NCI-H2081 (cell line): Measurements from ENCODE around the gene HOXA4.

Experiments used
- DNase-seq, 2 experiments: peaks; one replicate each; lab custom pipeline; 2025; lab: John Stamatoyannopoulos, UW

Gene HOXA4

DNA sequence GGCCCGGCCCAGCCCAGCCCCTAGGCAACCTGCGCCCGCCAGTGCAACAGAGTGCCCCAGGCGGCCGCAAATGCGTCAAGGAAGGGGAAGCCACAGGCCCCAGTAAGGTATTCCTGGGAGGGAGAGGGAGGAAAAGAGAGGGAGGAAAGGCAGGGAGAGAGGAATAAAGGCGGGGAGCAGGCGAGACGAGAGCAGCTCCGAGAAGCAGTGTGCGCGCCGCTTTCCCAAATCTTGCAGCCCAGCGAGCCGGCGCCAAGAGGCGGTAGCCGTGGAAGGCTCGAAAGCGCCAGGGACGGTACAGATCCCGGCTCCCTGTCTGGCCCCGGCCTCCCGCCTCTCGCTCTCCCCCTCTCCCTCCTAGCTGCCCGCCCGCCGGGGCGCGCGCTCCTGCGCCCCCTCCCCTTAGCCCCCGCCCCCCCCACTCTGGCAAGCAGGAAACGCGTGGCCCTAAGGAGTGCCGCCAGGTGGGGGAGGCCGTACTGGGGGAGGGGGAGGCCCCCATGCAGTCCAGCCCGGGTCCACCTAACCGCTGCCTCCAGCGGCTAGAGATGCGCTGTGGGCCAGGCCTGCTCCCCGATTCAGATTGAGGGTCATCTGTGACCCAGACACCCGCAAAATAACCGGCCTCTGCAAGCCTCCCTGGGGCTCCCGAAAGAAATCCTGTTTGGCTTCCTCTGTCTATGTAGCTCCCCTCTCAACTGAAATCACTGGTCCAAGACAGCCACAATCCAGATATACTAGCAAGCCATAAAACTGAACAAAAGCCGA, 39.3 kb upstream of the HOXA4 start:
- DNase-seq, result peak; percentile 84 to 85

DNA sequence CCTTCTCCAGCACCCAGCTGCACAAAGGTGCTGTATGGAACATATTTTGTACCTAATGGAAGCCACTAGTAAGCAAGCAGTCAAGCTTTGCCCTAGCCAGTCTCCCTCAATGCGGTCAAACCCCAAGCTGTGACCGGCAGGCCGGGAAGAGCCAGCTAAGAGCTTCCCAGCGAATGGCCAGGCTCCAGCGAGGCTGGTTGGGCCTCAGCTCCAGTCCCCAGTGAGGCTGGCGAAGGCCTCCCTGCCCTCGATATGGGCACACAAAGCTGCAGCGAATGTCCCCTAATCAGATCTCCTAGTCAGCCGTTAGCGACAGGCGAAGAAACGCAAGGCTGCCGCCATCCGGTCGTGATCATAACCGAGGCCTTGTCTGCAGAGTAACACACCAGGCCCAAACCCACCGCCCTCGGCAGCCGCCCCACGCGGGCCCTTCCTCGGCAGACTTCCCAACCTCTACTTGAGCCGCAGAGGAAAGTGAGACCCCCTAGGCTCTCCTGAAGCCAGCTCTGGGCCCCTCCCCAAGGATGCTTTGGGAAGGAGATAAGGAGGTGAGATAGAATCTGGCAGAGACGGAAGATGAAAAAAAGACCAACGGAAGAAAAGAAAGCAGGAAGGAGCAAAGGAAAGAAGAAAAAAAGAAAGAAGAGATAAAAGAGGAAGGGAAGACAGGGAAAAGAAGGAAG, 37.8 kb upstream of the HOXA4 start:
- DNase-seq, result peak; percentile 55 to 82

DNA sequence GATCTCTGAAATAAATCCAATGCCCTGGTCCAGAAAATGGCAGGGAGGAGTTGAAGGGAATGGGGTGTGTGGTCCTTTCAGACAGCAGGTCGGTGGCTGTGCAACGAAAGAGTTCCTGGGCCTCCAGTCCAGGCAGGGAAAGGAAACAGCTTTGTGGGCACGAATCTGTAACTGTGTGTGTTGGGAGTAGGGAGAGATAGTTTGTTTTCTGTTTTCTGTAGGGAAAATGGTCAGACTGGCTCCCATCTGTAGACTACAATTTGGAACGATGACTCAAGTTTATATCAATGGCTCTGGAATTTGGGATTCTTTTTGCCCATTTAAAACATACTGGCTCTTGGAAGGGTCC, 37.3 kb upstream of the HOXA4 start:
- DNase-seq, result peak in 1 of 2 experiments; percentile 35

- peak; percentile 18 to 57 for DNase-seq
These were observed 36.3 kb upstream of the HOXA4 start for GRCh38 chr7:27166531-27167505.

DNA sequence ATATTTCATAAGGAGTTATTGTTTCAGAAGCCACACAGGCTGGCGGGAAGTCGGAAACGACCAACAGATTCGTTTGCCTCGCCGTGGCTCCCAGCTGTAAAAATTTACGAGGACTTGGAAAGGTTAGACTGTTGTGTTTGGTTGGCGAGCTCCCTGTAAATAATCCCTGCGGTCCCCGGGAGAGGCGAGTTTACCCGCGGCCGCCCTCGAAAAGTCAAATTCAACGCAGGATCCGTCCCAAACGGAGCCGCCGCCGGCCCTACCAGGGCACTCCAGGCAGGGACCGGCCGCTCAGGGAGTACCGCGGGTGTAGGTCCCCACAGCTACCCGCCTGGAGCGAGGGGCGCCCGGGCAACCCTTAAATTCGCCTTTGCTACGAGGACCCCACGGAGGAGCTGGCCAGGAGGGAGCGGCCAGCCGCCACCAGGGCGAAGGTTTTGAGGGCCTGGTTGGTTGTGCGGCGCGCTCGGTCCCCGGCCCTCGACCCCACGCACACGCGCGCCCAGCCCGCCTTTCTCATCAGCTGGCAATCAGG, 35.5 kb upstream of the HOXA4 start:
- DNase-seq, result no peak

GRCh38 chr7:27165089-27165995, 34.8 kb upstream of the HOXA4 start, which contains the start of gene HOXA9:
HOXA9 (minus strand) TSS chr7:27165537; CDS start chr7:27165457, 80 bp downstream.
- no peak for DNase-seq

DNA sequence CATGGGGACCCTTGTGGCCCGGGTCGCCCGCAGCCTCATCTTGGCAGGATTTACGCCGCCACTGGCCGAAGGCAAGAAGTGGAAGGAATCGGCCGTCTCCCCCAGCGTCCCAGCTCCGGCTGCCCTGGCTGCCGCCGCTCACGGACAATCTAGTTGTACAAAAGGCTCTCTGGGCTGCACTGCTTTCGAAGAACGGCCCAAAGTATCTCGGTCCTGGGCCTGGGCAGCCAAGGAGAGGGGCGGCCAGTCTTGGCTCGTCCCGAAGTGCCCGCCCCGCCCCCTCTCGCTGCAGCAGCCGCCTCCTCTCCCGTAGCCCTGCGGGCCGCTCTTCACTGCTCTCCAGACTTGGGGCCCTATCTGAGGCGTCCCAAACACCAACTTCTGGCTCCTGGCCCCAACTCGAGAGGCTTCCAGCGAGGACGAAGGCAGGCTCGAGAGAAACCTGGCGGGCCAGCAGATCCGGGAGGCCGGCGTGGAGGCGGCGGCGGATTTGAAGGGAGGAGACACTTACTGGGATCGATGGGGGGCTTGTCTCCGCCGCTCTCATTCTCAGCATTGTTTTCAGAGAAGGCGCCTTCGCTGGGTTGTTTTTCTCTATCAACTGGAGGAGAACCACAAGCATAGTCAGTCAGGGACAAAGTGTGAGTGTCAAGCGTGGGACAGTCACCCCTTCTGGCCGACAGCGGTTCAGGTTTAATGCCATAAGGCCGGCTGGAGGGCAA, 34.0 kb upstream of the HOXA4 start:
- DNase-seq, result no peak

DNA sequence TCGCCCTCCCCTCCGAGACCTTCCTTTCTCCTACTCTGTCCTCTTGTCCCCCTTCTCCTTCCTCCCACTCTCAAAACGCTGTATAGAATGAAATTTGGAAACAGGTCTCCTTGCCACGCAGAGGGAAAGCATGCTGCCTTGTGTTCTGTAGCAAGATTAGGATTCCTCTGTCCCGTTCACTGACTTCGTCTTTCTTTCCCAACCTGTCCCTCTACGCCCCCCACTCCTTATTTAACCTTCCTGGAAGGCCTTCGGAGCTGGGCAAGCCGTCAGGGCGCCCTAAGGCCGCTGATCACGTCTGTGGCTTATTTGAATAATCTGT, 33.4 kb upstream of the HOXA4 start:
- no peak for DNase-seq

DNA sequence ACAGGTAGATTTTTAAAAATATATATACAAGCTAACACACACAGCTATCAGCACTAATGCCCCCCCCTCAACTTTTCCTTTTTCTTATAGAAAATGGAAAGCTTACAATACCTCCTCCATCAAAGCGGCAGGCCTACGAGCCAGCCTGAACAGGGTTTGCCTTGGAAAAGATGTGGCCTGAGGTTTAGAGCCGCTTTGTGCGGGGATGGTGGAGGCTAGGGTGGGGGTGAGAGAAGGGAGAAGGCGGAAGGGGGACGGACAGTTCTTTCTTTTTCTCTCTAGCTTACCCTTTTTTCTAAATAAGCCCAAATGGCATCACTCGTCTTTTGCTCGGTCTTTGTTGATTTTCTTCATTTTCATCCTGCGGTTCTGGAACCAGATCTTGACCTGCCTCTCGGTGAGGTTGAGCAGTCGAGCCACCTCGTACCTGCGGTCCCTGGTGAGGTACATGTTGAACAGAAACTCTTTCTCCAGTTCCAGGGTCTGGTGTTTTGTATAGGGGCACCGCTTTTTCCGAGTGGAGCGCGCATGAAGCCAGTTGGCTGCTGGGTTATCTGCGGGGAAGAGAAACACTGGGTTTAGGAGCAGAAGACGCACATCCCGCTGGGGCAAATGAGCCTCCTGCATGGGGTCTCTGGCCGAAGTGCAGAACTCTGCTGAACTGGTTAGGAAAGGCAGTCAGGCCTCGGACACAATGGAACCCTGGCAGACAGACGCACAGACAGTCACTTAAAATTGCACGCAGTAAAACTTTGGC, 32.9 kb upstream of the HOXA4 start:
- DNase-seq, result no peak

DNA sequence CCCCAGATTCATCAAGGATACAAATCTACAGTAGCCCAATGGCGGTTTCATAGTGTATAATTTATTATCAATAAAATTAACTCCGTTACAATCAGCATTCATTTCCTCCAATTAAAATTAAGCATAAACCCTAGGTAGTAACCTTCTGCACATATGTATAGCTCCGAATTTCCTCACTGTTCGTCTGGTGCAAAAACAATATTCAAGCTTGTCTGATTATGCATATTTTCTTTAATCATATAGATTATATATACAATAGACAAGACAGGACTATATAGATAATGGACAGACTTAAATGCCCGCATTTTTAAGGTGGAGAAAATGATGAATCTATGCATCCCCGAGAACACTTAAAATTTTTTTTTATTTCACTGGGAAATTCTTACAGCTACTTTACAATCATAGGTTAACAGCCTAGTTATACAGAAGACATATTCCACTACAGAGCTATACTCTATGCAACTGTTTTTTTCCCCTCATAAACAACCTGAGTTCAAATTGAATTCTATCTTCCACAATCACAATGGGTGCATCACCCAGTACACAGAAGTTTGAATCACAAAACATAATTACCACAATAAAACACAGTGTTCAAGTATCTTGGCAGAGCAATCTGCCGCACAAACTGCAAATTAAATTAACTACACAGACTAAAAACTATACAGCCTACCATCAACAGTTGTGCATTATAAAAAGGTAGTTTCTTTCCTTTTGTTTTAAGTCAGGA, 32.2 kb upstream of the HOXA4 start:
- no peak for DNase-seq

DNA sequence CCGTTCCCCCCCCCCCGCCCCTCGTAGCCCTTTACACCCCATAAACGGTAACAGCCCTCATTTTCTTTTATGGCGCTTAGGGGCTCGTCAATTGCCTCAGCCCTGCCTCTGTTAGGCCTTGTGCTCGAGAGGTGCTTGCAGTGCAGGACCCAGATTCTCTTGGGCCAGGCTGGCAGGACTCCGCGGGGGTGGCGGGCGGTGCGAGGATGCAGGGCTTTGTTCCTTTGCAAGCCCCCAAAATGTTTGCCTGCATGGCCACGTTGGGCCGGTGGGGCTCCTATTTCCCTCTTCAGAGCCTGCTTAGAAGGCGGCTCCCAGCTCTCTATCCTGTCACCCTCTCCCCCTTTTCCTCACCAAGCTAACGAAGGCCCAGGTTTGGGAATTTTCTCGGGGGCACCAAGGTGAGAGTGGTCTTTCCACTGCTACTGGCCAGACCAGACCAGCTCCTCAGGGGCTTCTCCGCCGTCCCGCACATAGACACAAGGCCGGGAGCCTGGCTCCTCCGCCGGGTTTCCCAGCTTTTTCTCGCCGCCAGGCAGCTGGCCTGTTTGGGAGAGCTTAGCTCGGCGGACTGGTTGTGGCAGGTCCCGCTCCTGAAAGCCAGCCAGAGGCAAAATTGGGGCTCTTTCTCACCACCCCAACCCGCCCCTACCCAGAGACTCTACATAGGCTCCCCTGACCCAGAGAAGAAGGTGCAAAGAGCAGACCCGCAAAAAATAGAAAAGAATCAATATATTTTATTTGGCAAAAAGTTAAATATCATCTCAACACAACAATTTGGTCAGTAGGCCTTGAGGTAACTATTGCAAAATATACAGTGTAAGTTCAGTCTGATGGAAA, 31.4 kb upstream of the HOXA4 start:
- no peak for DNase-seq

DNA sequence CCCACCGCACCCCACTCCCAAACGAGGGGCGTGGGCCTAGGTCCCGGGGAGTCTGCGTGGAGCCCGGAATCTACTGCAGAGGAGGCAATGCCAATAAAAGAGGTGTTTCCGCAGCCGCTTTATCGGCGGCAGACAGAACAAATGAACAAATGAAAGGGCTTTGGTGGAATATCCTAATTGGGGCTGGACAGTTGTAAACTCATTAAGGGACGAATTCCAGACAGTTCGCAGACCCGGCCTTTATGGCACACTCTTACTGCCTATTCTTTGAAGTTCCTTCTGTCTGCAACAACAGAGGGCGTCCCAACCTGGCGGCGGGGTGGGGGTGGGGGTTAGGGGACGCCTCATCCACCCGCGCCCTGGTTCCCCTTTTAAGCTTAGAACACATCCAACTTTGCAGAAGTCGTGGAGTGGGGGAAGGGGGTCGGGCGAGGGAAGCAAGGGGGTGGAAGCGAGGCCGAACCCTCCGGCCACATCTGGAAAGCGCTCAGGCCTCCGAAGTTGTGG, 30.7 kb upstream of the HOXA4 start:
- DNase-seq, result no peak

- DNase-seq, result peak; percentile 82 to 85
These were observed 30.1 kb upstream of the HOXA4 start for GRCh38 chr7:27160546-27161213.

DNA sequence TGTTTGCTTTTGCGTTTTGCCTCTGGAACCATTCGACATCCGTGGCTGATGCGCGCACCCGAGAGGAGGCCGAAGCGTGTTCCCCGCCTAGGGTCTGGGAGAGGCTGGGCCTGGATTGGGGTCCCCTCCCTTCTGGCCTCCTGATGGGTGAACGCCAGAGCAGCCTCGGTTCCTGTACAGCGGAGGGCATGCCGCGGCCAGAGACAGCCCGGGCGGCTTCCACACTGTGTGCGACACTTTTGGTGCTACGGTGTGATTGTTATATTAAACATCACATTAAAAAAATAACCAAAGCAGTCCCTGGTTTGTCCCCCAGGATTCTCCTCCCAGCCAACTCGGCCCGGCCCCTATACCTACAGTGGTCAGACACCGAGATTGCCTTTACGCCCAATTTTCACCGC, 29.6 kb upstream of the HOXA4 start:
- DNase-seq, result no peak

DNA sequence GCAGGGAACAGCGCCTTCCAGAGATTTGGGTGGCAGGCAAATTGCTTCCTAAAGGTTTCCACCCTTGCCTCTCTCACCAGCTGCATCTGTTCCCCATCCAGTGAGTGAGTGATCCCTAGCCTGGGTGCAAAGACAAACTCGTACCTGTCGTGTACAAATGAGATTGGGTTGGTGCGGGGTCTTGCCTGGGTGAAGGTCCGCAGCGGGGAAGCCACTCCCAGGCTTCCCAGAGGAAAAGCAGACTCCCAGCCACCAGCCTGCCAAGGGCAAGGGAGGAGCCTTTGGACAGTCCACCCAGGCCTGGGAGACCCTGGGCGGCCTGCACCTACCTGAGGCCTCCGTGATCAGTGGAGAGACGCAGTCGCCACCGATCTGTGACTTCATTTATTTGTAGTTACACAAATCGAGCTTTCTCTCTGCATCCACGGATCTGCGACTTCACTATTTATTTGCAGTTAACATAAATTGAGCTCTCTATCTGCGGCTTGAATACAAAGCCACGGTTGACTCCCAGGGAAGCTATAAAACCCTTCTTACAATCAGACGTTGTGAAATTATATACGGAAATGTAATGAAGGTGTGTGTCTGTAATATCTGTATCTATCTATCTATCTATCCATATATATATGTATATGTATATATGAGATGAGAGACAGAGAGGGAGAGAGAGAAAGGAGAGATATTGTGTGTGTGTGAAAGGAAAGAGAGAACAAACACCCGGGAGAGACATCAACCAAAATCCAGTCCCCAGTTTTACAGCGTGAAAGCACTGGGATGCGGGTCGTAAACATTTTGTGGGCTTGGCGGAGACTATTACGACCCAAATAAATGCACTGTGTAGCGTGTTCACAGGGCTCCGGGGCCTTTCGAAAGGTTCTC, 28.9 kb upstream of the HOXA4 start:
- no peak for DNase-seq
